OCI-LY3 (cell line): ENCODE data around the gene NR2C2AP.

Source experiments
- H2AFZ ChIP-seq: fragments of 200-600, 300-600 bp; shearing (Covaris generic); 2 replicates; pipeline ENCODE4 v1.6.0; 2014; ENCODE audit warnings: antibody characterized with exemption, low read depth, low read length
- H3K27ac ChIP-seq: fragments of 200-600, 300-600 bp; sonication (generic); 2 replicates; pipeline ENCODE4 v1.5.1; 2014; ENCODE audit warnings: mild to moderate bottlenecking, low read length, moderate library complexity, mixed read lengths
- H3K27me3 ChIP-seq: fragments of 200-600, 300-600 bp; sonication (generic); 2 replicates; pipeline ENCODE4 v1.6.1; 2014; ENCODE audit warnings: low read depth, low read length, mixed read lengths
- H3K36me3 ChIP-seq: fragments of 200-600, 300-600 bp; sonication (generic); replicated peaks from 2 replicates; pipeline ENCODE3; 2014; ENCODE audit warnings: low read depth, low read length, mixed read lengths
- H3K4me1 ChIP-seq: fragments of 300-600, 200-600 bp; sonication (generic); 2 replicates; pipeline ENCODE4 v1.6.1; 2014; ENCODE audit warnings: low read length, mixed read lengths
- H3K4me2 ChIP-seq: fragments of 200-600, 300-600 bp; sonication (generic); 2 replicates; pipeline ENCODE4 v1.6.1; 2014; ENCODE audit warnings: low read length, mixed read lengths
- H3K4me3 ChIP-seq: fragments of 300-600, 200-600 bp; sonication (generic); 2 replicates; pipeline ENCODE4 v1.5.1; 2014; ENCODE audit warnings: antibody characterized with exemption, mild to moderate bottlenecking, low read length, moderate library complexity
- H3K79me2 ChIP-seq: fragments of 300-600, 200-600 bp; shearing (Covaris generic); 2 replicates; pipeline ENCODE4 v1.6.1; 2014; ENCODE audit warnings: mild to moderate bottlenecking, low read length, mixed read lengths
- H3K9ac ChIP-seq: fragments of 300-600, 200-600 bp; shearing (Covaris generic); 2 replicates; pipeline ENCODE4 v1.6.0; 2014; ENCODE audit warnings: mild to moderate bottlenecking, low read length, moderate library complexity
- H3K9me3 ChIP-seq: fragments of 200-600, 300-600 bp; shearing (Covaris generic); 2 replicates; pipeline ENCODE4 v1.6.1; 2014; ENCODE audit warnings: low read length, mixed read lengths; ENCODE audit not compliant: insufficient read depth
- H4K20me1 ChIP-seq: fragments of 200-600, 300-600 bp; sonication (generic); 2 replicates; pipeline ENCODE4 v1.6.1; 2016; ENCODE audit warnings: low read length, mixed read lengths; ENCODE audit not compliant: insufficient read depth
- EZH2phosphoT487 ChIP-seq: fragments of 200-600 bp; shearing (Covaris generic); IDR thresholded peaks from 2 replicates; pipeline ENCODE4 v1.6.1; 2018; ENCODE audit warnings: antibody characterized with exemption, mixed run types, low read depth
- TF ChIP-seq, protein P1 (sequence below): fragments of 200-600, 300-600 bp; sonication (generic); IDR thresholded peaks from 2 replicates; pipeline ENCODE4 v1.5.1; 2014; ENCODE audit warnings: antibody characterized with exemption, low read length, low read depth

Gene NR2C2AP

GRCh38 chr19:19238126-19238894 is 35.1 kb upstream of the NR2C2AP start:
- no peaks in the 10 kb centered on the region for H3K4me1 ChIP-seq
- H2AFZ ChIP-seq: no peak overlapping the region
- no peak overlapping the region for H3K4me2 ChIP-seq
- no peaks in the 10 kb centered on the region for H4K20me1 ChIP-seq
- H3K79me2 ChIP-seq: no peaks in the 10 kb centered on the region
- H3K4me3 ChIP-seq: no peak overlapping the region
- H3K9ac ChIP-seq: no peak overlapping the region
- H3K27me3 ChIP-seq: no peaks in the 10 kb centered on the region
- H3K36me3 ChIP-seq: no peaks in the 10 kb centered on the region
- H3K9me3 ChIP-seq: peaks cover 20% of the 10 kb centered on the region
- H3K27ac ChIP-seq: no peak overlapping the region
- TF ChIP-seq, protein P1, sequence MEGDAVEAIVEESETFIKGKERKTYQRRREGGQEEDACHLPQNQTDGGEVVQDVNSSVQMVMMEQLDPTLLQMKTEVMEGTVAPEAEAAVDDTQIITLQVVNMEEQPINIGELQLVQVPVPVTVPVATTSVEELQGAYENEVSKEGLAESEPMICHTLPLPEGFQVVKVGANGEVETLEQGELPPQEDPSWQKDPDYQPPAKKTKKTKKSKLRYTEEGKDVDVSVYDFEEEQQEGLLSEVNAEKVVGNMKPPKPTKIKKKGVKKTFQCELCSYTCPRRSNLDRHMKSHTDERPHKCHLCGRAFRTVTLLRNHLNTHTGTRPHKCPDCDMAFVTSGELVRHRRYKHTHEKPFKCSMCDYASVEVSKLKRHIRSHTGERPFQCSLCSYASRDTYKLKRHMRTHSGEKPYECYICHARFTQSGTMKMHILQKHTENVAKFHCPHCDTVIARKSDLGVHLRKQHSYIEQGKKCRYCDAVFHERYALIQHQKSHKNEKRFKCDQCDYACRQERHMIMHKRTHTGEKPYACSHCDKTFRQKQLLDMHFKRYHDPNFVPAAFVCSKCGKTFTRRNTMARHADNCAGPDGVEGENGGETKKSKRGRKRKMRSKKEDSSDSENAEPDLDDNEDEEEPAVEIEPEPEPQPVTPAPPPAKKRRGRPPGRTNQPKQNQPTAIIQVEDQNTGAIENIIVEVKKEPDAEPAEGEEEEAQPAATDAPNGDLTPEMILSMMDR: no peak
- TF ChIP-seq EZH2phosphoT487: no peak

GRCh38 chr19:19236173-19236572 is 33.0 kb upstream of the NR2C2AP start:
- Histone ChIP-seq H3K79me2 (no peaks in the 10 kb centered on the region), H3K4me2 (no peak overlapping the region), H4K20me1 (no peaks in the 10 kb centered on the region), H3K27me3 (no peaks in the 10 kb centered on the region), H3K4me1 (no peaks in the 10 kb centered on the region), H3K9ac (no peak overlapping the region), H3K36me3 (no peaks in the 10 kb centered on the region), H3K9me3 (peaks cover 20% of the 10 kb centered on the region), H3K27ac (no peak overlapping the region), H2AFZ (no peak overlapping the region), H3K4me3 (no peak overlapping the region)
- TF ChIP-seq, protein P1: no peak
- no peak for TF ChIP-seq EZH2phosphoT487

DNA sequence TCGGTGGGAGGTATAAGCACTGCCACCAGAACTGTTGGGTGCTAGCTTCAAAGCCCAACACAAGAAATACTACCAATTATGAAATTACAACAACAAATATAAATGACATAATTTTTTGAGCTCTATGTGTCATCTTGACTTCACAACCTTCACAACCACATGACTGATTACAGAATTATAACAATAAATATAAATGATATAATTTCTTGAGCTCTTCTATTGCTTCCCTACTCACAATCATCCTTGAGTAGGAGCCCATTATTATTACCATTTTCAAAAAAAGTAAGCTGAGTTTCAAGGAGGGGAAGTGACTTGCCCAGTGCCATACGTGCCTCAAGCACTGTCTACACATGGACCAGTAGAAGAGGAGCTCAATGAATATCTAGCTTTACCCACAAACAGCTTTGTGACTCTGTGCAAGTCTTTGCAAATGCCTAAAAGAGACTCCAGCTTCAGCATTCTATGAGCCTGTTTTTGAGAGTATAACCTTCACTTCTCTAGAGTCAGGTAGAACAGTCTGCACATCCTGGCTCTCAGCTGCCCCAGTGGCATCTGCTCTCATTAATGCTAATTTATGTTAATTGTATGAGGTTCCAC is 31.1 kb upstream of the NR2C2AP start:
- TF ChIP-seq, protein P1: no peak
- no peak for TF ChIP-seq EZH2phosphoT487
- Histone ChIP-seq H3K4me1 (no peaks in the 10 kb centered on the region), H3K9me3 (peaks cover 20% of the 10 kb centered on the region), H3K4me3 (no peak overlapping the region), H3K36me3 (no peaks in the 10 kb centered on the region), H3K9ac (no peak overlapping the region), H2AFZ (no peak overlapping the region), H4K20me1 (no peaks in the 10 kb centered on the region), H3K27ac (no peak overlapping the region), H3K4me2 (no peak overlapping the region), H3K27me3 (peaks cover 3% of the 10 kb centered on the region; the same call in 1 of the 2 replicates), H3K79me2 (no peaks in the 10 kb centered on the region)

DNA sequence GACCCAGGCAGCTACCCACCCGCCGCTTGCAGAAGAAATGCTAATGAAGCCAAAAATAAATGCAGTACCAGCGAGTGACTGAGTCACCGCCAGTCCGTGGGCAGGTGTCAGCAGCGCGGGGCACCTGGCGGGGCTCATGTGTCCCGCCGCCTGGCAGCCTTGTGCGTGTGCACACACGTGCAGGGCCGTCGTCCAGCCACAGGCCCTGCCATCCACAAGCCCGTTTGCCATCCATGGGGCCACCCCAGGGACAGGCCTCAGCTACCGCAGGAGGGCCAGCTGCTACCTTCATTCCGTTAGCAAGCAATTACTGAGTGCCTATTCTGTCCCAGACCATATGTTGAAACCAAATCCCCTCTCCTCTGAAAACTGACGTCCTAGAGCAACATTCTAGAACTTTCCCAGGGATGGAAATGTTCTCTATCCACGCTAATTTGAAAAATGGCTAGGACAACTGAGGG is 29.1 kb upstream of the NR2C2AP start:
- no peak overlapping the region for H3K4me2 ChIP-seq
- no peak overlapping the region for H3K4me3 ChIP-seq
- no peak overlapping the region for H3K27ac ChIP-seq
- no peak overlapping the region for H3K9ac ChIP-seq
- no peak overlapping the region for H2AFZ ChIP-seq
- H4K20me1 ChIP-seq: no peaks in the 10 kb centered on the region
- H3K27me3 ChIP-seq: peaks cover 9% of the 10 kb centered on the region; the same call in 1 of the 2 replicates
- no peaks in the 10 kb centered on the region for H3K79me2 ChIP-seq
- H3K9me3 ChIP-seq: peaks cover 20% of the 10 kb centered on the region
- H3K4me1 ChIP-seq: no peaks in the 10 kb centered on the region
- no peaks in the 10 kb centered on the region for H3K36me3 ChIP-seq
- no peak for TF ChIP-seq EZH2phosphoT487
- TF ChIP-seq, protein P1: no peak
